CD14-positive monocyte (primary cell): ENCODE measurements around the gene AKAP6. TPM values are rescaled to one million over a fixed set of nuclear protein-coding genes. Genes with fewer than 3 reads are reported as not detected.

Experiments
- DNase-seq, 3 donors: peaks; one replicate each; pipeline ENCODE4 v3.0.0-alpha.2; 2011 to 2022
- H2AFZ ChIP-seq: 2 replicates; pipeline ENCODE4 v1.6.0; 2012; ENCODE audit warnings: mild to moderate bottlenecking, low read depth, low read length, inconsistent platforms; ENCODE audit not compliant: insufficient read depth, poor library complexity, severe bottlenecking
- H3K27ac ChIP-seq, 2 donors: 1 replicate in 1 of 2; 2 replicates in 1 of 2; pipeline ENCODE4 v1.5.1; 2012 to 2013; ENCODE audit warnings: low read length in 2 of 2, control low read depth in 1 of 2, inconsistent platforms in 1 of 2, low read depth in 1 of 2, mild to moderate bottlenecking in 1 of 2
- H3K27me3 ChIP-seq, 2 donors: one replicate each; pipeline versions ENCODE4 v1.6.0 to v1.6.1; 2011 to 2013; ENCODE audit warnings: low read length in 2 of 2; ENCODE audit not compliant: control insufficient read depth in 2 of 2, insufficient read depth in 2 of 2
- H3K36me3 ChIP-seq, 2 donors: replicated peaks in 1 of 2; 1 replicate in 1 of 2; 2 replicates in 1 of 2; pipeline versions ENCODE4 v1.5.1 to v1.6.1; 2012 to 2013; ENCODE audit warnings: low read length in 2 of 2, control low read depth in 1 of 2, inconsistent platforms in 1 of 2, mild to moderate bottlenecking in 1 of 2; ENCODE audit not compliant: insufficient read depth in 2 of 2, control insufficient read depth in 1 of 2
- H3K4me1 ChIP-seq, 2 donors: 1 replicate in 1 of 2; 2 replicates in 1 of 2; pipeline versions ENCODE4 v1.5.1 to v1.6.1; 2012 to 2013; ENCODE audit warnings: low read length in 2 of 2, control low read depth in 1 of 2, inconsistent platforms in 1 of 2, mild to moderate bottlenecking in 1 of 2, moderate library complexity in 1 of 2; ENCODE audit not compliant: insufficient read depth in 2 of 2, control insufficient read depth in 1 of 2
- H3K4me2 ChIP-seq: replicated peaks from 2 replicates; pipeline ENCODE3; 2012; ENCODE audit warnings: low read length, moderate library complexity, mild to moderate bottlenecking; ENCODE audit not compliant: poor library complexity, severe bottlenecking; ENCODE audit errors: extremely low read depth
- H3K4me3 ChIP-seq, 3 experiments: fragments of 200-600 bp in 1 of 3; sonication (generic) in 1 of 3; replicated peaks in 1 of 3; 1 replicate in 2 of 3; 2 replicates in 1 of 3; pipeline ENCODE4 v1.5.1; 2011 to 2013; ENCODE audit warnings: low read length in 3 of 3, mild to moderate bottlenecking in 3 of 3, control low read depth in 2 of 3, low read depth in 2 of 3, inconsistent platforms in 1 of 3, moderate library complexity in 1 of 3
- H3K79me2 ChIP-seq: 2 replicates; pipeline ENCODE4 v1.6.0; 2012; ENCODE audit warnings: mild to moderate bottlenecking, control low read depth, inconsistent platforms, low read length, moderate library complexity; ENCODE audit not compliant: insufficient read depth
- H3K9ac ChIP-seq: 2 replicates; pipeline ENCODE4 v1.6.0; 2017; ENCODE audit warnings: low read length, mild to moderate bottlenecking; ENCODE audit not compliant: insufficient read depth, poor library complexity, severe bottlenecking
- H3K9me3 ChIP-seq, 2 donors: replicated peaks in 1 of 2; 1 replicate in 1 of 2; 2 replicates in 1 of 2; pipeline versions ENCODE4 v1.5.1 to v1.6.1; 2012 to 2013; ENCODE audit warnings: low read length in 2 of 2, control low read depth in 1 of 2; ENCODE audit not compliant: control insufficient read depth in 1 of 2, insufficient read depth in 1 of 2
- H4K20me1 ChIP-seq: 2 replicates; pipeline ENCODE4 v1.6.0; 2012; ENCODE audit warnings: mild to moderate bottlenecking, low read length, control low read depth, moderate library complexity; ENCODE audit not compliant: insufficient read depth
- H3K27ac Mint-ChIP-seq, 7 donors: one replicate each; pipeline ENCODE4 v1.8.0; 2020; ENCODE audit warnings: mild to moderate bottlenecking in 7 of 7, mixed read lengths in 7 of 7, moderate library complexity in 6 of 7, inconsistent platforms in 2 of 7
- H3K27me3 Mint-ChIP-seq, 3 donors: one replicate each; pipeline ENCODE4 v1.8.0; 2021 to 2022; ENCODE audit warnings: low read depth in 3 of 3, mild to moderate bottlenecking in 3 of 3, mixed read lengths in 3 of 3, moderate library complexity in 3 of 3, inconsistent platforms in 1 of 3
- H3K36me3 Mint-ChIP-seq, 2 donors: one replicate each; pipeline ENCODE4 v1.8.0; 2020; ENCODE audit warnings: mixed read lengths in 2 of 2, inconsistent platforms in 1 of 2, mild to moderate bottlenecking in 1 of 2
- H3K4me1 Mint-ChIP-seq: one replicate; pipeline ENCODE4 v1.8.0; 2020; ENCODE audit warnings: mild to moderate bottlenecking, mixed read lengths
- H3K4me3 Mint-ChIP-seq, 2 donors: one replicate each; pipeline ENCODE4 v1.8.0; 2020; ENCODE audit warnings: mild to moderate bottlenecking in 2 of 2, mixed read lengths in 2 of 2, moderate library complexity in 1 of 2
- H3K9me3 Mint-ChIP-seq, 7 donors: one replicate each; pipeline ENCODE4 v1.8.0; 2020 to 2022; ENCODE audit warnings: mixed read lengths in 7 of 7, mild to moderate bottlenecking in 6 of 7, moderate library complexity in 6 of 7, inconsistent platforms in 2 of 7
- WGBS: methylation state at CpG from one replicate; pipeline ENCODE4 v1.1.5; 2013; ENCODE audit warnings: missing lambda C conversion rate; ENCODE audit not compliant: insufficient coverage; 5-methylcytosine and 5-hydroxymethylcytosine counted together
- intact Hi-C, 2 donors: fragments of 100-400 bp; cut with micrococcal nuclease; formaldehyde crosslinking; loops; one replicate each; pipeline versions ENCODE4 v1.15.0 to v1.15.1; 2023
- polyA plus RNA-seq, 3 donors: library from polyadenylated mRNA; depleted of rRNA in 1 of 3; unstranded in 2 of 3; stranded (reverse) in 1 of 3; fragments of 300-500 nt in 2 of 3; fragments of >200 nt in 1 of 3; fragmentation: Illumina TruSeq in 2 of 3; gene quantifications; 1 replicate in 2 of 3; 2 replicates in 1 of 3; pipeline ENCODE4 v1.2.3, GENCODE V29; 2012 to 2021
- TF ChIP-seq, protein P1 (sequence below): fragments of 200-600 bp; IDR thresholded peaks from one replicate; pipeline ENCODE4 v1.8.0; 2022; ENCODE audit warnings: antibody characterized with exemption, mild to moderate bottlenecking

The AKAP6 gene
- polyA plus RNA-seq, 3 donors = not detected

DNA sequence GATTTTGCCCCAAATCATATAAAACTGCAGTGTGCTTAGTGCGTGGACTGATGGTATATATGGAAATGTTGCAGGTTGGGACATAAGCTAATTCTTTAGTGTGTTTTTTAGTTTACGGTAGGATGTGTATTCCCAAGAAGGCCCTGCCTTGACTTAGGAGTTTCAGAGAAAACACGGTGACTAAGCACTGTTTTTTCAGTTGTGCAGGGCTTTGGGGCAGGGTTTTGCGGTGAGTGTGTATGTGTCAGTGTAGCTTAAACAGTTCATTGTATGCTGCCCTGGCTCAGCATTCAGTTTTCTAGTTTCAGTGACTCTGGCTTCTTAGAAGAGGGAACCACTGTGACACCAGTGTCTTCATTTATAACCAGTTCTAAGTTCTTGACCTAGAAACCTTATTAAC, 101.2 kb downstream of the AKAP6 start:
- Histone ChIP-seq H3K9ac (no peak overlapping the region), H3K4me3 (no peak overlapping the region), H3K9me3 (no peaks in the 10 kb centered on the region), H3K4me2 (no peak overlapping the region), H3K4me1 (no peaks in the 10 kb centered on the region), H4K20me1 (no peaks in the 10 kb centered on the region), H3K79me2 (no peaks in the 10 kb centered on the region), H3K36me3 (no peaks in the 10 kb centered on the region), H2AFZ (no peak overlapping the region), H3K27ac (no peak overlapping the region), H3K27me3 (no peaks in the 10 kb centered on the region)
- peaks cover 0 to 4% (median 0%) of the 10 kb centered on the region in 3 donors for H3K27me3 Mint-ChIP-seq
- H3K36me3 Mint-ChIP-seq = no peaks in the 10 kb centered on the region
- TF ChIP-seq, protein P1, sequence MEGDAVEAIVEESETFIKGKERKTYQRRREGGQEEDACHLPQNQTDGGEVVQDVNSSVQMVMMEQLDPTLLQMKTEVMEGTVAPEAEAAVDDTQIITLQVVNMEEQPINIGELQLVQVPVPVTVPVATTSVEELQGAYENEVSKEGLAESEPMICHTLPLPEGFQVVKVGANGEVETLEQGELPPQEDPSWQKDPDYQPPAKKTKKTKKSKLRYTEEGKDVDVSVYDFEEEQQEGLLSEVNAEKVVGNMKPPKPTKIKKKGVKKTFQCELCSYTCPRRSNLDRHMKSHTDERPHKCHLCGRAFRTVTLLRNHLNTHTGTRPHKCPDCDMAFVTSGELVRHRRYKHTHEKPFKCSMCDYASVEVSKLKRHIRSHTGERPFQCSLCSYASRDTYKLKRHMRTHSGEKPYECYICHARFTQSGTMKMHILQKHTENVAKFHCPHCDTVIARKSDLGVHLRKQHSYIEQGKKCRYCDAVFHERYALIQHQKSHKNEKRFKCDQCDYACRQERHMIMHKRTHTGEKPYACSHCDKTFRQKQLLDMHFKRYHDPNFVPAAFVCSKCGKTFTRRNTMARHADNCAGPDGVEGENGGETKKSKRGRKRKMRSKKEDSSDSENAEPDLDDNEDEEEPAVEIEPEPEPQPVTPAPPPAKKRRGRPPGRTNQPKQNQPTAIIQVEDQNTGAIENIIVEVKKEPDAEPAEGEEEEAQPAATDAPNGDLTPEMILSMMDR = no peak
- H3K27ac Mint-ChIP-seq = no peak overlapping the region
- no peaks in the 10 kb centered on the region for H3K4me1 Mint-ChIP-seq
- DNase-seq = no peak
- intact Hi-C loops = no loop called here
- 98% methylated on average over 3 of the region's 4 CpGs for WGBS
- peaks cover 0 to 4% (median 0%) of the 10 kb centered on the region in 7 donors for H3K9me3 Mint-ChIP-seq
- H3K4me3 Mint-ChIP-seq = no peak overlapping the region

DNA sequence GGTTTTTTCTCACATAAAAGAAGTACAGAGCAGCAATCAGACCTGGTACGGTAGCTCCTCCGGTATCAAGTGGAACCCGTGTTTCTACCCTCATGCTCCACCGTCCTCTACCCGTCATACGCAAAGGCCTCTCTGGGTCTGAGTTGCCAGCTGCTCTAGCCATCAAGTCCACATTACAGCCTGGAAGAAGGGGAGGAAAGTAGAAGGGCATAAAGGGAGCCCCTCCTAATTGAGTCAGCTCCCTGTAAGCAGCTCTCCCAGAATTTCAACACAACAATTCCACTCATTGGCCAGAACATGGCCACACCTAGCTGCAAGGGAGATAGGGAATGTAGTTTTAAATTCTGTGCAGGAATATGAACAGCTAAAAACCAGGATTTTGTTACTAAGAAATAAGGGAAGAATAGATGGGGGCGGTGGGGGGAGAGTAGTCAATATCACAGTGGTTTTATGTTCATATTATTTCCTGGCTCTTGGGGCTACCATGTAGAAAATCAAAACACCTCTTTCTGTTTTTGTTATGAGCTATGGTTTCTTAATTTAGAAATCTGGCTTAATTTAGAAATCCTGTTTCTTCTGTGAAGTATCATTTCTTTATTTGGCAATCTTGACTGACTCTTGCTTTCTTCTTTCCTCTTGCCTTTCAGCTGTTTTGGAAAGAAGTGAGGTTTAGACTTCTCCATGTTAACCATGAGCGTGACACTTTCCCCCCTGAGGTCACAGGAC, 103.9 kb downstream of the AKAP6 start:
- no peak overlapping the region for H3K4me3 ChIP-seq
- DNase-seq = no peak
- no peak overlapping the region for H3K9ac ChIP-seq
- no peak overlapping the region for H3K4me2 ChIP-seq
- WGBS = 93% methylated on average over 3 of the region's 8 CpGs
- H4K20me1 ChIP-seq = no peaks in the 10 kb centered on the region
- TF ChIP-seq, protein P1 = no peak
- H2AFZ ChIP-seq = no peak overlapping the region
- Mint-ChIP-seq H3K36me3 (no peaks in the 10 kb centered on the region), H3K9me3 (peaks cover 0 to 3% (median 0%) of the 10 kb centered on the region in 7 donors), H3K27ac (no peak overlapping the region), H3K4me1 (no peaks in the 10 kb centered on the region), H3K27me3 (peaks cover 0 to 5% (median 0%) of the 10 kb centered on the region in 3 donors), H3K4me3 (no peak overlapping the region)
- H3K27ac ChIP-seq = no peak overlapping the region
- no peaks in the 10 kb centered on the region for H3K27me3 ChIP-seq
- H3K4me1 ChIP-seq = no peaks in the 10 kb centered on the region
- no peaks in the 10 kb centered on the region for H3K36me3 ChIP-seq
- H3K79me2 ChIP-seq = no peaks in the 10 kb centered on the region
- H3K9me3 ChIP-seq = no peaks in the 10 kb centered on the region
- intact Hi-C loops = no loop called here
